ENCODE data around the gene SLC6A7. TPM values are rescaled to one million over a fixed set of nuclear protein-coding genes. Genes with fewer than 3 reads are reported as not detected.

SLC6A7 gene
- total and polyA plus RNA-seq, 9 donors = 0.02 TPM; not detected in 8

DNA sequence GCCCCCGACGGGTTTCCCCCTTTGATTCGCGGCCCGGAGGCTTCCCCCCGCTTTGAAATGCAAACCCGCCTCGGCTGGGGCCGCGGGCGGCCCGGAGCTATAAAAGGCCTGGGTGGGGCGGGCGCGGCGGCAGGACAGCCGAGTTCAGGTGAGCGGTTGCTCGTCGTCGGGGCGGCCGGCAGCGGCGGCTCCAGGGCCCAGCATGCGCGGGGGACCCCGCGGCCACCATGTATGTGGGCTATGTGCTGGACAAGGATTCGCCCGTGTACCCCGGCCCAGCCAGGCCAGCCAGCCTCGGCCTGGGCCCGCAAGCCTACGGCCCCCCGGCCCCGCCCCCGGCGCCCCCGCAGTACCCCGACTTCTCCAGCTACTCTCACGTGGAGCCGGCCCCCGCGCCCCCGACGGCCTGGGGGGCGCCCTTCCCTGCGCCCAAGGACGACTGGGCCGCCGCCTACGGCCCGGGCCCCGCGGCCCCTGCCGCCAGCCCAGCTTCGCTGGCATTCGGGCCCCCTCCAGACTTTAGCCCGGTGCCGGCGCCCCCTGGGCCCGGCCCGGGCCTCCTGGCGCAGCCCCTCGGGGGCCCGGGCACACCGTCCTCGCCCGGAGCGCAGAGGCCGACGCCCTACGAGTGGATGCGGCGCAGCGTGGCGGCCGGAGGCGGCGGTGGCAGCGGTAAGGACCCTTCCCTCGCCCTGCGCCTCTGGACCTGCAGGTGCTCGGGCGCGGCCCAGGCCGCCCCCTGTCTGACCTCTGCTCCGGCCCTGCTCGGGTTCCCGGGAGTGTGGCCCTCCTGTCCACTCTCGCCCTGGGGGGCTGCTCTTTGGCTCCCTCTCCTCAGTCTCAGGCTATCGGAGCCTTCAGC lies 23.0 kb upstream of the SLC6A7 start, which contains the start of gene CDX1:
CDX1 (plus strand) TSS at position 129 of the 862 bp plus-strand sequence; CDS start at position 228, 99 bp downstream.
- Histone ChIP-seq H3K27me3 (no peaks in the 10 kb centered on the region), H3K4me3 (peak within 1 kb of the TSS; percentile 7), H3K4me1 (ENCODE audit: insufficient read depth) (peaks cover 12% of the 10 kb centered on the region), H3K9me3 (no peaks in the 10 kb centered on the region), H3K36me3 (no peaks in the 10 kb centered on the region), H3K27ac (no peak within 1 kb of the TSS)
- intact Hi-C loops (cut with DNase I) = loop anchor here in 2 of 4 donors (5.0 kb wide), 1 partner anchor 35 kb away; no protein-coding TSS in a partner anchor
- no peak for TF ChIP-seq POLR2A (IDR thresholded peaks at IDR 0.05)
- TF ChIP-seq, protein P1, sequence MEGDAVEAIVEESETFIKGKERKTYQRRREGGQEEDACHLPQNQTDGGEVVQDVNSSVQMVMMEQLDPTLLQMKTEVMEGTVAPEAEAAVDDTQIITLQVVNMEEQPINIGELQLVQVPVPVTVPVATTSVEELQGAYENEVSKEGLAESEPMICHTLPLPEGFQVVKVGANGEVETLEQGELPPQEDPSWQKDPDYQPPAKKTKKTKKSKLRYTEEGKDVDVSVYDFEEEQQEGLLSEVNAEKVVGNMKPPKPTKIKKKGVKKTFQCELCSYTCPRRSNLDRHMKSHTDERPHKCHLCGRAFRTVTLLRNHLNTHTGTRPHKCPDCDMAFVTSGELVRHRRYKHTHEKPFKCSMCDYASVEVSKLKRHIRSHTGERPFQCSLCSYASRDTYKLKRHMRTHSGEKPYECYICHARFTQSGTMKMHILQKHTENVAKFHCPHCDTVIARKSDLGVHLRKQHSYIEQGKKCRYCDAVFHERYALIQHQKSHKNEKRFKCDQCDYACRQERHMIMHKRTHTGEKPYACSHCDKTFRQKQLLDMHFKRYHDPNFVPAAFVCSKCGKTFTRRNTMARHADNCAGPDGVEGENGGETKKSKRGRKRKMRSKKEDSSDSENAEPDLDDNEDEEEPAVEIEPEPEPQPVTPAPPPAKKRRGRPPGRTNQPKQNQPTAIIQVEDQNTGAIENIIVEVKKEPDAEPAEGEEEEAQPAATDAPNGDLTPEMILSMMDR (IDR thresholded peaks at IDR 0.05) = no peak
- no peak for TF ChIP-seq EP300 (IDR thresholded peaks at IDR 0.05)
- 68 to 72% (median 71%) methylated on average over 60 to 93 of the region's 93 CpGs for WGBS, 3 donors
- DNase-seq = no peak

DNA sequence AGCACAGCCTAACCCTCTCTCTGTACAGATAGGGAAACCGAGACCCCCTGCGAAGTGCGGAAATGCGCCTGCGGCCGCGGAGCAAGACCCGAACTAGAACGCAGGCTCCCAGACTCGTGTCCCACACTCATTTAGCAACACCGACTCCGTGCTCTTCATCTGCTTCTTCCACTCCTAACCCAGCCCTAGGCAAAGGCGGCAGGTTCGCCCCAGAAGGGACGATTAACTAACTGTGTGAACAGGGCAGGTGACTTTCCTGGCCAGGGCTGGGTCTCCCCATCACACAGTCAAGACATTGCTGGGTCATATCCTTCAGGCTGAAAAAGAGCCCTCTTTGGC lies 22.4 kb upstream of the SLC6A7 start:
- TF ChIP-seq POLR2A (IDR thresholded peaks at IDR 0.05) (no peak), EP300 (IDR thresholded peaks at IDR 0.05) (no peak)
- TF ChIP-seq, protein P1 (IDR thresholded peaks at IDR 0.05) = no peak
- H3K36me3 ChIP-seq = no peaks in the 10 kb centered on the region
- no peak for DNase-seq
- no peak overlapping the region for H3K4me3 ChIP-seq
- no peaks in the 10 kb centered on the region for H3K27me3 ChIP-seq
- no peak overlapping the region for H3K27ac ChIP-seq
- WGBS, 3 donors = 93 to 95% (median 94%) methylated on average over 15 of the region's 15 CpGs
- intact Hi-C loops (cut with DNase I) = loop anchor here in 2 of 4 donors (5.0 kb wide), 1 partner anchor 35 kb away; no protein-coding TSS in a partner anchor
- H3K4me1 ChIP-seq (ENCODE audit: insufficient read depth) = peaks cover 12% of the 10 kb centered on the region
- no peaks in the 10 kb centered on the region for H3K9me3 ChIP-seq

DNA sequence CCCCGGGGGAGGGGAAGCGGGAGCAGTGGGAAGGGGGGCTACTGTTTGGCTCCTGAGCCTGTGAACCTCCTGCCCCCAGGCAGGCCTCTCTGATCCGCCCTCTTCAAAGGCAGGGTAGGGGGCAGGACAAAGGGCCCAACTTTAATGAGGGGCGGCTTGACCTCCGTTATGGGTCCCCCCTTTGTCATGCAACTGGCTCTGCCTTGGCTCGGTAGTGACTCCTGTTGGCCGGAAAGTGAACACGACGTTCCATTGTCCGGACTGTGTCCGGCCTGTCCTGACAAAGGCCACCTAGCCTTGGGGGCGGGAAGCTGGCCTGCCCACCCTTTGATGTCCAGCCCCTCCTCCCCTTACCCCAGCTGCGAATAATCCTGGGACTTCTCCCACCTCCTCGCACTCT lies 22.0 kb upstream of the SLC6A7 start:
- Histone ChIP-seq H3K4me1 (ENCODE audit: insufficient read depth) (peaks cover 12% of the 10 kb centered on the region), H3K27ac (no peak overlapping the region), H3K36me3 (no peaks in the 10 kb centered on the region), H3K9me3 (no peaks in the 10 kb centered on the region), H3K4me3 (no peak overlapping the region), H3K27me3 (no peaks in the 10 kb centered on the region)
- WGBS, 3 donors = 85 to 94% (median 85%) methylated on average over 13 to 14 of the region's 14 CpGs
- no peak for TF ChIP-seq EP300 (IDR thresholded peaks at IDR 0.05)
- TF ChIP-seq, protein P1 (IDR thresholded peaks at IDR 0.05) = no peak
- TF ChIP-seq POLR2A (IDR thresholded peaks at IDR 0.05) = no peak
- intact Hi-C loops (cut with DNase I) = loop anchor here in 2 of 4 donors (5.0 kb wide), 1 partner anchor 36 kb away; no protein-coding TSS in a partner anchor
- DNase-seq = no peak

DNA sequence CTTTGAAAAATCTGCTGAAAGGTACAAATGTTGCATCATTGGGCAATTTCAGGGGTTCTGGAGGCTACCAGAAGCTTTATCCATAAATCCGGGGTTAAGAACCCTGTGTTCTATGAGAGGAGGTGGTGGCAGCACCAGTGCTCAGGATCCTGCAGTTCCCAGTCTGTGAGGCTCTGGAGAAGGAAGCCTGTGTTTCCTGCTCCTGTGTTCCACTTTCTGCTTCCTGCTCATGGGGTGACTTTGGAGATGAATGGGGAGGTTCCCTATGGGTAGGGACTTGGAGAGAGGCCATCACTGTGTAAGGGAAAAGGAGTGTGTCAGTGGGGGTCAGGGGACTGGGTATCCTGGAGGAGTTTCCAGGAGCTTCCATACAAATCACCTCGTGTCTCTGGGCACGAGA lies 21.0 kb upstream of the SLC6A7 start:
- DNase-seq = no peak
- Histone ChIP-seq H3K27me3 (no peaks in the 10 kb centered on the region), H3K36me3 (no peaks in the 10 kb centered on the region), H3K9me3 (no peaks in the 10 kb centered on the region), H3K4me1 (ENCODE audit: insufficient read depth) (peaks cover 6% of the 10 kb centered on the region), H3K27ac (no peak overlapping the region), H3K4me3 (no peak overlapping the region)
- 41 to 65% (median 60%) methylated on average over 3 of the region's 3 CpGs for WGBS, 3 donors
- intact Hi-C loops (cut with DNase I) = loop anchor here in 2 of 4 donors (5.0 kb wide), 1 partner anchor 37 kb away; no protein-coding TSS in a partner anchor
- TF ChIP-seq, protein P1 (IDR thresholded peaks at IDR 0.05) = no peak
- TF ChIP-seq EP300 (IDR thresholded peaks at IDR 0.05) (no peak), POLR2A (IDR thresholded peaks at IDR 0.05) (no peak)
